CD4-positive, alpha-beta memory T cell (primary cell): ENCODE results near the gene APBB1. TPM values are rescaled to one million over a fixed set of nuclear protein-coding genes. Genes with fewer than 3 reads are reported as not detected.
A peak's percentile ranks its signal among the peaks of the same experiment; 100 is the strongest.

Source experiments
- CTCF ChIA-PET: fragments of 350-600 bp; sonication (Branson Sonifier 250); formaldehyde crosslinking; loops from one replicate; lab custom pipeline; 2021; ENCODE audit warnings: inconsistent platforms; ENCODE audit not compliant: partially characterized antibody; lab: Charles Lee
- POLR2A ChIA-PET: fragments of 350-600 bp; sonication (Branson Sonifier 250); formaldehyde crosslinking; loops from one replicate; lab custom pipeline; 2021; ENCODE audit not compliant: partially characterized antibody; lab: Charles Lee
- DNase-seq, 5 donors: peaks; one replicate each; pipeline versions ENCODE4 v3.0.0 to v3.0.0-alpha.2; 2020 to 2022; ENCODE audit warnings: mixed read lengths in 1 of 5
- H3K27ac ChIP-seq: one replicate; pipeline ENCODE4 v1.7.0; 2013; ENCODE audit warnings: low read depth, low read length
- H3K27me3 ChIP-seq: 2 replicates; pipeline ENCODE4 v1.7.0; 2013; ENCODE audit warnings: mild to moderate bottlenecking, low read length, moderate library complexity; ENCODE audit not compliant: insufficient read depth
- H3K36me3 ChIP-seq: 2 replicates; pipeline ENCODE4 v1.7.0; 2013; ENCODE audit warnings: mild to moderate bottlenecking, low read length, moderate library complexity; ENCODE audit not compliant: insufficient read depth
- H3K4me1 ChIP-seq: 2 replicates; pipeline ENCODE4 v1.7.0; 2013; ENCODE audit warnings: mild to moderate bottlenecking, low read length, moderate library complexity; ENCODE audit not compliant: insufficient read depth
- H3K4me3 ChIP-seq, 2 donors: one replicate each; pipeline ENCODE4 v1.7.0; 2013; ENCODE audit warnings: low read length in 2 of 2, mild to moderate bottlenecking in 1 of 2
- H3K9me3 ChIP-seq, 2 donors: one replicate each; pipeline ENCODE4 v1.7.0; 2013; ENCODE audit warnings: low read length in 2 of 2, control low read depth in 1 of 2; ENCODE audit not compliant: control insufficient read depth in 1 of 2
- H3K27ac Mint-ChIP-seq, 7 donors: one replicate each; pipeline ENCODE4 v1.8.0; 2020 to 2021; ENCODE audit warnings: mixed read lengths in 7 of 7, mild to moderate bottlenecking in 6 of 7, inconsistent platforms in 3 of 7, moderate library complexity in 3 of 7
- H3K27me3 Mint-ChIP-seq, 2 donors: one replicate each; pipeline ENCODE4 v1.8.0; 2020 to 2021; ENCODE audit warnings: mixed read lengths in 2 of 2
- H3K36me3 Mint-ChIP-seq, 2 donors: one replicate each; pipeline ENCODE4 v1.8.0; 2020 to 2021; ENCODE audit warnings: mixed read lengths in 2 of 2, inconsistent platforms in 1 of 2, mild to moderate bottlenecking in 1 of 2
- H3K4me1 Mint-ChIP-seq, 4 donors: one replicate each; pipeline ENCODE4 v1.8.0; 2020 to 2021; ENCODE audit warnings: mixed read lengths in 4 of 4, mild to moderate bottlenecking in 1 of 4
- H3K4me3 Mint-ChIP-seq, 8 donors: one replicate each; pipeline ENCODE4 v1.8.0; 2020 to 2021; ENCODE audit warnings: mixed read lengths in 8 of 8, mild to moderate bottlenecking in 7 of 8, moderate library complexity in 6 of 8, inconsistent platforms in 3 of 8
- H3K9me3 Mint-ChIP-seq, 8 donors: one replicate each; pipeline ENCODE4 v1.8.0; 2020 to 2021; ENCODE audit warnings: mixed read lengths in 8 of 8, mild to moderate bottlenecking in 5 of 8, inconsistent platforms in 3 of 8, moderate library complexity in 1 of 8
- intact Hi-C: fragments of 100-400 bp; cut with micrococcal nuclease; formaldehyde crosslinking; loops from one replicate; pipeline ENCODE4 v1.15.1; 2023
- polyA plus RNA-seq, 2 donors: library from polyadenylated mRNA; unstranded; fragments of 300-500 nt; fragmentation: Illumina TruSeq; gene quantifications; one replicate each; pipeline ENCODE4 v1.2.3, GENCODE V29; 2021
- total RNA-seq, 2 experiments: library from RNA; stranded (reverse); gene quantifications; one replicate each; pipeline ENCODE4 v1.2.3, GENCODE V29; 2021

Gene APBB1
- total and polyA plus RNA-seq, 4 experiments from 2014 or later: 84.7 to 107 (median 93.4) TPM

GRCh38 chr11:6377902-6378639, 40.8 kb downstream of the APBB1 start:
- peak overlapping the region; percentile 28 to 90 (median 79) for H3K27ac Mint-ChIP-seq
- no peaks in the 10 kb centered on the region for H3K27me3 Mint-ChIP-seq
- Histone ChIP-seq H3K9me3 (no peaks in the 10 kb centered on the region), H3K4me3 (no peak overlapping the region), H3K27ac (no peak overlapping the region), H3K27me3 (no peaks in the 10 kb centered on the region), H3K36me3 (no peaks in the 10 kb centered on the region), H3K4me1 (peaks cover 17% of the 10 kb centered on the region)
- H3K4me3 Mint-ChIP-seq: peak overlapping the region in 5 of 8 donors; percentile 22 to 68 (median 60)
- no peaks in the 10 kb centered on the region for H3K9me3 Mint-ChIP-seq
- intact Hi-C loops: loop anchor here (5.0 kb wide), 2 partner anchors 224 to 379 kb away; partner anchors contain the start of genes ILK and RRP8
- CTCF ChIA-PET: interaction anchor here (1.0 to 19.5 kb wide), 37 partner anchors 10 to 378 kb away, joined by 3 to 1014 read pairs (median 11); partner anchors contain the start of genes APBB1, ARFIP2, HPX and MRPL17
- no peak for DNase-seq
- POLR2A ChIA-PET: interaction anchor here (0.6 to 4.7 kb wide), 12 partner anchors 12 to 226 kb away, joined by 3 to 50 read pairs (median 8); partner anchors contain the start of genes APBB1, ARFIP2, SMPD1 and TIMM10B
- no peaks in the 10 kb centered on the region for H3K36me3 Mint-ChIP-seq
- peaks cover 14 to 29% (median 23%) of the 10 kb centered on the region in 4 donors for H3K4me1 Mint-ChIP-seq

GRCh38 chr11:6371825-6372224, 47.1 kb downstream of the APBB1 start:
- POLR2A ChIA-PET: no interaction called here

GRCh38 chr11:6365659-6366058, 53.2 kb downstream of the APBB1 start:
- Histone ChIP-seq H3K4me1 (no peaks in the 10 kb centered on the region), H3K4me3 (no peak overlapping the region), H3K27me3 (no peaks in the 10 kb centered on the region), H3K36me3 (no peaks in the 10 kb centered on the region), H3K9me3 (no peaks in the 10 kb centered on the region), H3K27ac (no peak overlapping the region)
- DNase-seq: no peak
- H3K27ac Mint-ChIP-seq: no peak overlapping the region
- CTCF ChIA-PET: interaction anchor here (0.8 to 6.0 kb wide), 4 partner anchors 13 to 78 kb away, joined by 3 to 60 read pairs (median 18); no protein-coding TSS in a partner anchor
- no peak overlapping the region for H3K4me3 Mint-ChIP-seq
- H3K36me3 Mint-ChIP-seq: no peaks in the 10 kb centered on the region
- H3K4me1 Mint-ChIP-seq: no peaks in the 10 kb centered on the region
- POLR2A ChIA-PET: no interaction called here
- H3K27me3 Mint-ChIP-seq: no peaks in the 10 kb centered on the region
- intact Hi-C loops: no loop called here
- H3K9me3 Mint-ChIP-seq: no peaks in the 10 kb centered on the region

More at GRCh38 chr11:6371825-6372224, 47.1 kb downstream of the APBB1 start:
- no peaks in the 10 kb centered on the region for H3K36me3 Mint-ChIP-seq
- intact Hi-C loops: no loop called here
- DNase-seq: no peak
- H3K27ac Mint-ChIP-seq: no peak overlapping the region
- CTCF ChIA-PET: interaction anchor here (1.6 to 2.7 kb wide), 3 partner anchors 8 to 134 kb away, joined by 6 to 13 read pairs (median 12); no protein-coding TSS in a partner anchor
- H3K9me3 Mint-ChIP-seq: no peaks in the 10 kb centered on the region
- H3K27ac ChIP-seq: no peak overlapping the region
- H3K4me3 Mint-ChIP-seq: no peak overlapping the region
- H3K4me1 Mint-ChIP-seq: peaks cover 0 to 7% (median 4%) of the 10 kb centered on the region in 4 donors
- no peaks in the 10 kb centered on the region for H3K36me3 ChIP-seq
- H3K27me3 Mint-ChIP-seq: no peaks in the 10 kb centered on the region
- no peaks in the 10 kb centered on the region for H3K4me1 ChIP-seq
- no peaks in the 10 kb centered on the region for H3K27me3 ChIP-seq
- no peaks in the 10 kb centered on the region for H3K9me3 ChIP-seq
- H3K4me3 ChIP-seq: no peak overlapping the region

GRCh38 chr11:6362873-6363678, 55.8 kb downstream of the APBB1 start:
- no peaks in the 10 kb centered on the region for H3K27me3 ChIP-seq

GRCh38 chr11:6362185-6362872, 56.6 kb downstream of the APBB1 start:
- Mint-ChIP-seq H3K4me3 (no peak overlapping the region), H3K9me3 (no peaks in the 10 kb centered on the region), H3K27ac (no peak overlapping the region), H3K36me3 (no peaks in the 10 kb centered on the region), H3K4me1 (no peaks in the 10 kb centered on the region), H3K27me3 (no peaks in the 10 kb centered on the region)
- POLR2A ChIA-PET: no interaction called here
- intact Hi-C loops: no loop called here
- no peak overlapping the region for H3K27ac ChIP-seq
- H3K36me3 ChIP-seq: no peaks in the 10 kb centered on the region
- no peaks in the 10 kb centered on the region for H3K27me3 ChIP-seq
- no peak overlapping the region for H3K4me3 ChIP-seq
- CTCF ChIA-PET: interaction anchor here (0.7 to 6.0 kb wide), 44 partner anchors 10 to 1239 kb away, joined by 3 to 60 read pairs (median 4); partner anchors contain the start of genes CAVIN3 and HPX
- no peaks in the 10 kb centered on the region for H3K9me3 ChIP-seq
- DNase-seq: no peak
- H3K4me1 ChIP-seq: no peaks in the 10 kb centered on the region

More at GRCh38 chr11:6362873-6363678, 55.8 kb downstream of the APBB1 start:
- DNase-seq: peak; percentile 42 to 59 (median 52)
- Mint-ChIP-seq H3K36me3 (no peaks in the 10 kb centered on the region), H3K27me3 (no peaks in the 10 kb centered on the region), H3K9me3 (no peaks in the 10 kb centered on the region), H3K4me3 (no peak overlapping the region), H3K27ac (no peak overlapping the region), H3K4me1 (no peaks in the 10 kb centered on the region)
- H3K4me1 ChIP-seq: no peaks in the 10 kb centered on the region
- intact Hi-C loops: no loop called here
- CTCF ChIA-PET: interaction anchor here (0.7 to 6.0 kb wide), 49 partner anchors 10 to 1239 kb away, joined by 3 to 60 read pairs (median 4); partner anchors contain the start of genes CAVIN3, CCKBR and HPX
- H3K9me3 ChIP-seq: no peaks in the 10 kb centered on the region
- no peak overlapping the region for H3K4me3 ChIP-seq
- H3K36me3 ChIP-seq: no peaks in the 10 kb centered on the region
- H3K27ac ChIP-seq: no peak overlapping the region
- POLR2A ChIA-PET: interaction anchor here (0.6 kb wide), 1 partner anchor 81 kb away, joined by 3 read pairs; no protein-coding TSS in a partner anchor

- Histone ChIP-seq H3K27ac (no peak overlapping the region), H3K36me3 (no peaks in the 10 kb centered on the region), H3K9me3 (no peaks in the 10 kb centered on the region), H3K4me3 (no peak overlapping the region), H3K27me3 (no peaks in the 10 kb centered on the region), H3K4me1 (no peaks in the 10 kb centered on the region)
- DNase-seq: no peak
- Mint-ChIP-seq H3K27ac (no peak overlapping the region), H3K4me1 (peaks cover 0 to 1% (median 0%) of the 10 kb centered on the region in 4 donors), H3K4me3 (no peak overlapping the region), H3K27me3 (no peaks in the 10 kb centered on the region), H3K9me3 (no peaks in the 10 kb centered on the region), H3K36me3 (no peaks in the 10 kb centered on the region)
- CTCF ChIA-PET: interaction anchor here (1.4 to 6.0 kb wide), 5 partner anchors 8 to 84 kb away, joined by 4 to 60 read pairs (median 33); no protein-coding TSS in a partner anchor
- POLR2A ChIA-PET: no interaction called here
- intact Hi-C loops: no loop called here
Observed at GRCh38 chr11:6360183-6360582, 58.7 kb downstream of the APBB1 start.
